Hepatocyte (in vitro differentiated cells): ENCODE measurements around the gene XPO1. TPM values are rescaled to one million over a fixed set of nuclear protein-coding genes. Genes with fewer than 3 reads are reported as not detected.
"Not testable (repeated sequence)": the region's sequence is repeated elsewhere in the genome, so short reads cannot be mapped to it uniquely, and the experiment has no call there.

Source experiments
- DNase-seq: peaks from one replicate; pipeline ENCODE4 v3.0.0-alpha.2; 2016; ENCODE audit warnings: low spot score
- H2AFZ ChIP-seq: fragments of 200-600 bp; sonication (generic); 2 replicates; pipeline ENCODE4 v1.6.0; 2016; ENCODE audit warnings: antibody characterized with exemption, mild to moderate bottlenecking
- H3K27ac ChIP-seq: fragments of 200-600 bp; sonication (generic); 2 replicates; pipeline ENCODE4 v1.5.1; 2016; ENCODE audit warnings: mild to moderate bottlenecking
- H3K27me3 ChIP-seq: fragments of 200-600 bp; sonication (generic); 2 replicates; pipeline ENCODE4 v1.6.1; 2016
- H3K36me3 ChIP-seq: fragments of 200-600 bp; sonication (generic); replicated peaks from 2 replicates; pipeline ENCODE4 v1.5.1; 2016; ENCODE audit warnings: low read depth; ENCODE audit not compliant: insufficient read depth
- H3K4me1 ChIP-seq: fragments of 200-600 bp; sonication (generic); 2 replicates; pipeline ENCODE4 v1.5.1; 2016; ENCODE audit warnings: mild to moderate bottlenecking, moderate library complexity; ENCODE audit not compliant: insufficient read depth
- H3K4me2 ChIP-seq: fragments of 200-600 bp; sonication (generic); 2 replicates; pipeline ENCODE4 v1.6.0; 2016
- H3K4me3 ChIP-seq: fragments of 200-600 bp; sonication (generic); 2 replicates; pipeline ENCODE4 v1.5.1; 2016; ENCODE audit warnings: mild to moderate bottlenecking
- H3K79me2 ChIP-seq: fragments of 200-600 bp; sonication (generic); 2 replicates; pipeline ENCODE4 v1.6.0; 2017; ENCODE audit warnings: mild to moderate bottlenecking
- H3K9me2 ChIP-seq: fragments of 200-600 bp; sonication (generic); replicated peaks from 2 replicates; pipeline ENCODE4 v1.6.0; 2017; ENCODE audit warnings: mild to moderate bottlenecking; ENCODE audit not compliant: insufficient read depth
- H3K9me3 ChIP-seq: fragments of 200-600 bp; sonication (generic); 2 replicates; pipeline ENCODE4 v1.5.1; 2016; ENCODE audit warnings: low read depth, mild to moderate bottlenecking
- H4K20me1 ChIP-seq: fragments of 200-600 bp; sonication (generic); 2 replicates; pipeline ENCODE4 v1.6.0; 2016; ENCODE audit warnings: mild to moderate bottlenecking; ENCODE audit not compliant: insufficient read depth, poor library complexity, severe bottlenecking
- CTCF ChIP-seq: fragments of 200-600 bp; sonication (generic); IDR thresholded peaks from 2 replicates; pipeline ENCODE4 v1.5.1; 2016; ENCODE audit warnings: antibody characterized with exemption, mild to moderate bottlenecking; ENCODE audit not compliant: poor library complexity
- EZH2 ChIP-seq: fragments of 200-600 bp; sonication (generic); IDR thresholded peaks from 2 replicates; pipeline ENCODE4 v1.6.1; 2016; ENCODE audit warnings: antibody characterized with exemption, mild to moderate bottlenecking, borderline replicate concordance
- EZH2phosphoT487 ChIP-seq: fragments of 200-600 bp; sonication (generic); IDR thresholded peaks from one replicate; pipeline ENCODE4 v1.6.1; 2018; ENCODE audit warnings: antibody characterized with exemption, mild to moderate bottlenecking, low read depth, moderate library complexity; ENCODE audit not compliant: unreplicated experiment, severe bottlenecking
- WGBS: methylation state at CpG from one replicate; pipeline ENCODE4 v1.1.6; 2016; ENCODE audit warnings: low lambda C conversion rate; ENCODE audit errors: missing lambda C conversion rate; 5-methylcytosine and 5-hydroxymethylcytosine counted together
- polyA plus RNA-seq: library from polyadenylated mRNA; unstranded; fragments of >200 nt; fragmentation: Nextera tagmentation; extraction: Ambion mirVana; gene quantifications from 2 replicates; pipeline ENCODE4 v1.2.1, GENCODE V29; 2016
- total RNA-seq: library from RNA; depleted of rRNA; stranded (reverse); fragments of >200 nt; gene quantifications from 2 replicates; pipeline ENCODE4 v1.2.3, GENCODE V29; 2014

Gene XPO1
- 151 and 172 TPM in 2 replicates for total RNA-seq
- 44.1 and 58.3 TPM in 2 replicates for polyA plus RNA-seq

- Histone ChIP-seq H3K4me2 (peak within 1 kb of the TSS; percentile 83), H3K9me3 (no peaks in the 10 kb centered on the region), H2AFZ (peak within 1 kb of the TSS; percentile 47), H4K20me1 (peaks cover 34% of the 10 kb centered on the region), H3K27me3 (no peaks in the 10 kb centered on the region), H3K4me3 (peak within 1 kb of the TSS; percentile 90), H3K36me3 (no peaks in the 10 kb centered on the region), H3K4me1 (peaks cover 5% of the 10 kb centered on the region), H3K9me2 (no peaks in the 10 kb centered on the region), H3K27ac (peak within 1 kb of the TSS; percentile 95), H3K79me2 (peaks cover 37% of the 10 kb centered on the region)
- peak; percentile 100 for DNase-seq
- WGBS: 0% methylated on average over 39 of the region's 65 CpGs
- TF ChIP-seq EZH2 (no peak), EZH2phosphoT487 (no peak), CTCF (no peak)
Observed at GRCh38 chr2:61538200-61538919, at the start of gene XPO1. XPO1 (minus strand) TSS chr2:61538356; CDS start chr2:61533897, 4,459 bp downstream.

- H2AFZ ChIP-seq, H3K79me2 ChIP-seq, H3K4me3 ChIP-seq, H4K20me1 ChIP-seq, DNase-seq, H3K9me2 ChIP-seq, H3K4me1 ChIP-seq, H3K9me3 ChIP-seq, H3K36me3 ChIP-seq, H3K27ac ChIP-seq, H3K4me2 ChIP-seq, H3K27me3 ChIP-seq: not testable (repeated sequence)
- 93% methylated on average over 5 of the region's 5 CpGs for WGBS
Observed at GRCh38 chr2:61586928-61587327, 48.8 kb upstream of the XPO1 start.

GRCh38 chr2:61585383-61585782, 47.2 kb upstream of the XPO1 start:
- H3K4me2 ChIP-seq: no peak overlapping the region
- no peaks in the 10 kb centered on the region for H3K9me3 ChIP-seq
- no peak overlapping the region for H3K4me3 ChIP-seq
- TF ChIP-seq EZH2: no peak
- TF ChIP-seq CTCF: no peak
- no peak for TF ChIP-seq EZH2phosphoT487
- 56% methylated on average over 3 of the region's 3 CpGs for WGBS
- H3K4me1 ChIP-seq: no peaks in the 10 kb centered on the region
- H2AFZ ChIP-seq: no peak overlapping the region
- H3K79me2 ChIP-seq: no peaks in the 10 kb centered on the region
- DNase-seq: no peak
- no peaks in the 10 kb centered on the region for H4K20me1 ChIP-seq
- no peak overlapping the region for H3K27ac ChIP-seq
- no peaks in the 10 kb centered on the region for H3K27me3 ChIP-seq
- H3K9me2 ChIP-seq: no peaks in the 10 kb centered on the region
- no peaks in the 10 kb centered on the region for H3K36me3 ChIP-seq

GRCh38 chr2:61584368-61584767, 46.2 kb upstream of the XPO1 start:
- H3K4me2 ChIP-seq, H3K9me2 ChIP-seq, H3K27ac ChIP-seq, H4K20me1 ChIP-seq, H3K36me3 ChIP-seq, H2AFZ ChIP-seq, H3K79me2 ChIP-seq, DNase-seq, H3K9me3 ChIP-seq, H3K27me3 ChIP-seq, H3K4me1 ChIP-seq, H3K4me3 ChIP-seq: not testable (repeated sequence)
- WGBS: 99% methylated on average over 9 of the region's 9 CpGs
